Stimulated activated CD4-positive, alpha-beta T cell treated with anti-CD3 and anti-CD28 coated beads, Interleukin-4, amount 100 ng/mL, for 4 hours (primary cell): ENCODE data around the gene EXOC4.
"Not testable (repeated sequence)": the region's sequence is repeated elsewhere in the genome, so short reads cannot be mapped to it uniquely, and the experiment has no call there.

Source experiments
- DNase-seq, 2 experiments: peaks; one replicate each; pipeline ENCODE4 v3.0.0-alpha.2; 2020

The EXOC4 gene

DNA sequence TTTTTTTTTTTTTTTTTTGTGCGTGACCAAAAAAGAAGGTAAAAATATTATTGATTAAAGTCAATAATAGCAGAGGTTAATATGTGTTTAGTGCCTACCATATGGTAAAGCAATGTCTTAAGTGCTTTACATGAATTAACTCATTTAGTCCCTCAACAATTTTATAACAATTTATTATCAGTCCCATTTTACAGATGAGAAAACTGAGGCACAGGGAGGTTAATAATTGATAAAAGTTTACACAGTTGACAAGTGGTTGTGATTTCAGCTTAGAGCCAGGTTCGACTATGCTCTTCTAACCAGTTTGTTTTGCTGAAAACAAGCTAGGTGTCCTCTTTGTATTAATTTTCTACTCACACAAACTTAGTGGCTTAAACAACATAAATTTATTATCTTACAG, 67.0 kb downstream of the EXOC4 start:
- DNase-seq, result no peak

DNA sequence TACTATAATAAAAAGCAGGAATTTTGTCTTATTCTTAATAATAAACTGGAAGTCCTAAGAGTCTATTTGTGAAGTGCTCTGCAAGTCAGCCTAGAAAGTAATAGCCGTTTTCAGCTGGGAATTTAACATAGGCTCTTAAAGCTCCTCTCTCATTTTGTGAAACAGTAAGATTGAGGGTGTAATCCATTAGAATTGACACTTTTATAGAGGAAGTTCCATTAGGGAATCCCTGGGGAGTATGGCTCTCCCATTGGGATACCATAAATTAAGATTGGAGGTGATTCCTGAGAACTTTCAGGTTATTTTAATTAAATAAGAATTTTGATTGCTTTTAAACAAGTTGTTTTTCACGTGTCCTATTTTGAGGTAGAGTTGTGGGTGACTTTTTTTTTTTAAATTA, 68.0 kb downstream of the EXOC4 start:
- DNase-seq, result no peak

DNA sequence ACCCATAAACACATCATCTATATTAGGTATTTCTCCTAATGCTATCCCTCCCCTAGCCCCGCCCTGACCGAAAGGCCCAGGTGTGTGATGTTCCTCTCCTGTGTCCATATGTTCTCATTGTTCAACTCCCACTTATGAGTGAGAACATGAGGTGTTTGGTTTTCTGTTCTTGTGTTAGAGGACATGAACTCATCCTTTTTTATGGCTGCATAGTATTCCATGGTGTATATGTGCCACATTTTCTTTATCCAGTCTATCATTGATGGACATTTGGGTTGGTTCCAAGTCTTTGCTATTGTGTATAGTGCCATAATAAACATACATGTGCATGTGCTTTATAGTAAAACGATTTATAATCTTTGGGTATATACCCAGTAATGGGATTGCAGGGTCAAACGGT, 68.5 kb downstream of the EXOC4 start:
- not testable (repeated sequence) for DNase-seq

DNA sequence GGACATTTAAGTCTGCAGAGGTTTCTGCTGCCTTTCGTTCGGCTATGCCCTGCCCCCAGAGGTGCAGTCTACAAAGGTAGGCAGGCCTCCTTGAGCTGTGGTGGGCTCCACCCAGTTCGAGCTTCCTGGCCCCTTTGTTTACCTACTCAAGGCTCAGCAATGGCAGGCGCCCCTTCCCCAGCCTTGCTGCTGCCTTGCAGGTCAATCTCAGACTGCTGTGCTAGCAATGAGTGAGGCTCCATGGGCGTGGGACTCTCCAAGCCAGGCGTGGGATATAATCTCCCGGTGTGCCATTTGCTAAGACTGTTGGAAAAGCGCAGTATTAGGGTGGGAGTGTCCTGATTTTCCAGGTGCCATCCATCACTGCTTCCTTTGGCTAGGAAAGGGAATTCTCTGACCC, 73.9 kb downstream of the EXOC4 start:
- DNase-seq, result not testable (repeated sequence)

DNA sequence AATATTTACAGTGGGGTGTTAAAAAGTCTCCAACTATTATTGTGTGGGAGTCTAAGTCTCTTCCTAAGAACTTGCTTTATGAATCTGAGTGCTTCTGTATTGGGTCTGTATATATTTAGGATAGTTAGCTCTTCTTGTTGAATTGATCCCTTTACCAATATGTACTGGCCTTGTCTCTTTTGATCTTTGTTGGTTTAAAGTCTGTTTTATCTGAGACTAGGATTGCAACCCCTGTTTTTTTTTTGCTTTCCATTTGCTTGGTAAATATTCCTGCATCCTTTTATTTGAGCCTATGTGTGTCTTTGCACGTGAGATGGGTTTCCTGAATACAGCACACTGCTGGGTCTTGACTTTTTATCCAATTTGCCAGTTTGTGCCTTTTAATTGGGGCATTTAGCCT, 75.1 kb downstream of the EXOC4 start:
- DNase-seq, result not testable (repeated sequence)

DNA sequence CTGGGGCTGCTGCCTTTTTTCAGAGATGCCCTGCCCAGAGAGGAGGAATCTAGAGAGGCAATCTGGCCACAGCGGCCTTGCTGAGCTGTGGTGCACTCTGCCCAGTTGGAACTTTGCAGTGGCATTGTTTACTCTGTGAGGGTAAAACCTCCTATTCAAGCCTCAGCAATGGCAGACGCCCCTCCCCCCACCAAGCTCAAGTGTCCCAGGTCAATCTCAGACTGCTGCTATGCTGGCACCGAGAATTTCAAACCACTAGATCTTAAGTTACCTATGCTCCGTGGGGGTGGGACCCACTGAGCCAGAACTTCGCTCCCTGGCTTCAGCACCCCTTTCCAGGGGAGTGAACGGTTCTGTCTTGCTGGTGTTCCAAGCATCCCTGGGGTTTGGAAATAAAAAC, 77.2 kb downstream of the EXOC4 start:
- DNase-seq, result no peak

DNA sequence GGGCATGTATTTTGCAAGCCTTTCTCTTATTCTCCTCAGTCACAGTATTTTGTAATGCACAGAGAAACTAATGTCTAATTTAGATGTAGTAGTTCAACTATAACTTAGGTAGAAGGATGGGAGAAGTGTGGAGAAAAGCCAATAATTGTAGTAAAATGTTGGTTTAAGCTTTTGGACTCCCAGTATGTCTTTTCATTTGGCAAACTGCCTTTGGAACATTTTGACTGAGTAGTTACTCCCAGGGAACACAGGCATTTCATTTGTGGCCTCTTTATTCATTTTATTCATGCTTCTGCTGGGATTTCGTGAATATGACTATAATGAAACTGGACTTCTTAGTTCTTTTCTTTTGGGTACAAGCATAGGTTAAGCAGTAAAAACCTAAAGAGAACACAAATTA, 79.0 kb downstream of the EXOC4 start:
- no peak for DNase-seq

DNA sequence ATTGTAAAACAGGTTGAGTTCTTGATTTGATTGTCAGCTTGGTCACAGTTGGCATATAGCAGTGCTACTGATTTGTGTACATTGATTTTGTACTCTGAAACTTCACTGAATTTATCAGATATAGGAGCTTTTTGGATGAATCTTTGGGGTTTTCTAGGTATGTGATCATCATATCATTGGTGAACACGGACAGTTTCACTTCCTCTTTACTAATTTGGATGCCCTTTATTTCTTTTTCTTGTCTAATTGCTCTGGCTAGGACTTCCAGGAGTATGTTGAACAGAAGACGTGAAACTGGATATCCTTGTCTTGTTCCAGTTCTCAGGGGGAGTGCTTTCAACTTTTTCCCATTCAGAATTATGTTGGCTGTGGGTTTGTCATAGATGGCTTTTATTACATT, 86.9 kb downstream of the EXOC4 start:
- no peak for DNase-seq

DNA sequence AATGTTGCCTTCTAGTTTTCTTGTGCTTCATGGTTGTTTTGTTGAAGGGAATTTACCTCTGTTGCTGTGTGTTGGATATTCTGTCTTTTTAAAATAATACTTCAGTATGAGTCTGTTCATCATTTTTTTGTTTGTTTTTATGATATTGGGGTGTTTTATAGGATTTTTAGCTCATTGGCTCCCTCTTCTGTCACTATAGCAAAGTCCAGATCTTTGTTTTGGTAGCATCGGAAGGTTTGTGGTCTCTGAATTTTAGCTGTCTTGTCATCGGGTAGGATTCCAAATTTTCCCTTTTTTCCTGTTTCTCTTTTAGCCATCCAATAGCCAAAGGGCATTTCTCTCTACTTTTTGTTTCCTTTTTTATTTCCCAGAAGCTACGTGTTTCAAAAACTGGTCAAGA, 91.4 kb downstream of the EXOC4 start:
- DNase-seq, result no peak

DNA sequence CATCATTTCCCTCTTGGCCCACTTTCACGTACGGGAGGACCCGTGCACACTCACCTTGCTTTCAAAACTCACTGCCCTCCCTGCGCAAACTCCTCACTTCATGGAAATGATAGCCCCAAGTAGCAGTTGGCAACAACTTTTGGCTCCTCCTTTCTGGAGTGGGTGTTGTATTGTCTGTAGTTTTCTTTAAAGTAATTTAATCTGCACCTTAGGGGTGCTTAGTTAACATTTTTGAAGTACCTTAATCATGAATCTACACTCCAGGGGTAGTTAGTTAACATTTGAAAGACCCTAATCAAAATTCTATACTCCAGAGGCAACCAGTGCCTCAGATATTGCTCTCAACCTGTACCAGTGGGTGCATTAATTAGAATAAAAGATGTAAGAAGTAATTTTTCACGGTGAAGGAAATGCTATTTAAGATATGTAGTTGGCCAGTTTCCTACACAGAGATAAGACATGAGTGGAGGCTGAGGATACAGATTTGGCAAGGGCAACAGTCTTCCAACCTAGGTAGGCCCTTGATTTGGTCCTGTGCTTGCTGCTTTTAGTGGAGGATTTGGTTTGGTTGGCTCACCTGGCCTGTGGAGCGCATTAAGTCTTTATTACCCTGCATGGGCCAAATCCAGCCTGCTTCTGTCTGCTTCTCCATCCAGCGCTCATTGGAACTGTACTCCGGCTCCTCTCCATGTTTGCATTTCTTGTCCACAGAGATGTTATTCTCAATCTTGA, 93.0 kb downstream of the EXOC4 start:
- no peak for DNase-seq

DNA sequence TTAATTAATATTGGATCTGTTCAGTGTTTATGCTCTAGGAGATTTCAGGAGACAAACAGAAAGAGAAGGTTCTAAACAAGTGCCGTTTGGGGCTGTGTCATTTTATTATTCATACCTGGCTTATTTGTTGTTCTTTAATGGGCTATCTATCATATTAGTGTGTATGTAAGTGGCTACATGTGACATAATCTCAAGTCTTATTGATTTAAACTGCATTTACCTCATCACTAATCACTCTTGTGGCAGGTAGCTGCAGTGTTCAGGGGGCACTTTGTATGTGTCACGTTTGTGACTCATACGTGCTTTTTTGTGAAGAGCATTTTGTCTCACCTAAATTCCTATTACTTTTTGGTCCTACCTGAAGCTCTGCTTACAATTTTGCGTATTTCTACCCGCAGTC, 95.4 kb downstream of the EXOC4 start:
- no peak for DNase-seq

DNA sequence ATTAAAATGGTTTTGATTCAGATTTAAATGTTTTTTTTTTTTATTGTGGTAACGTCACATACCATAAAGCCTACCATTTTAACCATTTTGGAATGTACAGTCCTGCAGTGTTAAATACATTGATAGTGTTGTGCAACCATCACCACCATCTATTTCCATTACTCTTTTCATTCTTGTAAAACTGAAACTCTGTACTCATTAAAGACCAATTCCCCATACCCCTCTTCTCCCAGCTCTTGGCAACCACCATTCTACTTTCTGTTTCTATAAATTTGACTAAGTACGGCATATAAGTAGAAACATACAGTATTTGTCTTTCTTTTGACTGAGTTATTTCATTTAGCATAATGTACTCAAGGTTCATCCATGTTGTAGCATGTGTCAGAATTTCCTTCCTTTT, 96.2 kb downstream of the EXOC4 start:
- DNase-seq, result no peak

DNA sequence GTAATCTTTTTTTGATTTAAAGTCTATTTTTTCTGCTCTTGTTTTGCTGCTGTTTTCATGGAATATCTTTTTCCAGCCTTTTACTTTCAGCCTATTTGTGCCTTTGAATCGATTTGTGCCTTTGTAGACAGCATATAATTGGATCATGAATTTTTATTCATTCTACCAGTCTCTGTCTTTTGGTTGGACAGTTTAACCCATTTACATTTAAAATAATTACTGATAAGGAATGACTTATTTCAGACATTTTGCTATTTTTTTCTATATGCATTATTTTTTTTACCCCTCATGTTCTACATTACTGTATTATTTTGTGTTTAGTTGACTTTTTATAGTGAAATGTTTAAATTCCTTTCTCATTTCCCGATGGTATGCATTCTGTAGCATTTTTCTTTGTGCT, 99.6 kb downstream of the EXOC4 start:
- DNase-seq, result no peak

DNA sequence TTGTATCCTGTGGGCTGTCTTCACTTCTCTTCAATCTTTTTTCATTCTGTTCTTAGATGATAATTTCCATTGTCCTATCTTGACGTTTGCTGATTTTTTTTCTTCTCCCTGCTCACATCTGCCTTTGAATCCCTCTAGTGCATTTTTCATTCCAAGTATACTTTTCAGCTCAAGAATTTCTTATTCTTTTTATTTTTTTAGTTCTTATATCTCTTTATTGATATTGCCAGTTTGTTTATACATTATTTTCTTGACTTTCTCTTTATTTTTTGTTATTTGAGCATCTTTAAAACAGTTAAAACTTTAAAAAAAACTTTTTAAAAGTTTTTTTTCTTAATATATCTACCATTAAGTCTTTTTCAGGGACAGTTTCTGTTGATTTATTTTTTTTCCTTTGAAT, 100.9 kb downstream of the EXOC4 start:
- DNase-seq, result no peak

DNA sequence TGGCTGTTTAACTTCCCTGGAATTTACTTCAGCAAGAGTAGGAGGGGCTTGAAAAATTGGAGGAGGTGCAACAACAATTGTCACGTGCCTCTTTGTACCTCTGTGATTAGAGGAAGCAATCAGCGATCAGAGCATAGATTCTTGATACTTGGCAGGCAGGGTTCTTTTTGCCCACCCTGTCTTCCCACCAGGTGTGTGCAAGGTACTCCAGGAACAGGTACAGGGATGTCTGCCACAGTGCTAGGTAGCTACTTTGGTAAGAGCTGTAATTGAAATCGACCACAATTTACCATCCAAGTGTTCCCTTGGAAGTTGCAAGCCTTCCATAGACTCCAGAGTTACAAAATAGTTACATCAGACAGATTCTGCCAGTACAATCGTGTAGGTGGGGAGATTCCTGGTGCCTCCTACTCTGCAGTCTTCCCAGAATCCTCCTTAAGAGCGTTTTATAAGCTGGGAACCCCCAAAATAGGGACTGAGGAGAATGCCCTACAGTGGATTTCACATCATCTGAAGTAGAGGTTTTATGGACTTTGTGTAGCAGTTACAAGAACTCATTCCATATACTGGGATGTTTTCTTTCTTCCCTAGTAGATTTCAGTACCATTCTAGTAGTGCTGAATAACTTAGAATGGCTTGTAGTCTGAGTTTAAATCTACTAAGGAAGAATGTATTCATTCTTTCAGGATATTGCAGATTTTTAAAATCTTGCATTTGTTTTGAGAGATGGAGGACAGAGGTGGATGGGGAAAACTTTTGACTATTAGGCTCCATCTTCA, 101.9 kb downstream of the EXOC4 start:
- DNase-seq, result no peak

DNA sequence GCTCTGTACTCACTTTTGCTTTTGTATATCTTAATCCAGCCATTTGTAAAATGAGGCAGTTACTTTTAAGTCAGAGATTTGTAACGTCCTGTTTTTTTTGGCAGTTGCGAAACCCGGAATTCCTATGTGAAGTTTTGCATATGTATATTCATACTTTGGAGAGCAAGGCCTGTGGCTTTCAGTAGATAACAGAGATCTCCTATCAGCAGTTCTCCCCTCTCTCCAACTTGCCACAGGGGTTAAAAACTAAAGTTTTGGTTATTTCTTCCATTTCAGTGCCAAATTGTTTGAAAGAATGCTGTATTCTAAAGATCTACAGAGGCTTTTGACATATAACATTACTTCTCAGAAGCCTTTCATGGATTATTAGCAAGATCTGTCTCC, 102.4 kb downstream of the EXOC4 start:
- no peak for DNase-seq

DNA sequence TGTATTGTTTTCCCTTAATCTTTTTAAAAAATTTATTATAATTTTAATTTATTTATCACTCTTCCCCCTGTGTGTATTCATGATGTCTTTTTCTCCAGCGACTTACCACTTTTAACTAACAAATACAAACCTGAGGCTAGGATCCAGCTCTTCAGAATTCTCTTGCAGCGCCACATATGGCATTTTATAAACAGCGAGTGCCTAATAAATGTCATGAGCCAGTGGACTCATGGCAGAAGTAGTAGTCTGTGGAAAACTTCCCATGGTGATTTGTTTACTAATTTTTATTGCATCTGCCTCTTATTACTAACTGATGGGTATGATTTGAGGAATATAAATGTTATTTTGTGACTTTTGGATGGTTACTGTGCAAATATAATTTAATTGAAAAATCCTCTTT, 102.9 kb downstream of the EXOC4 start:
- DNase-seq, result no peak

DNA sequence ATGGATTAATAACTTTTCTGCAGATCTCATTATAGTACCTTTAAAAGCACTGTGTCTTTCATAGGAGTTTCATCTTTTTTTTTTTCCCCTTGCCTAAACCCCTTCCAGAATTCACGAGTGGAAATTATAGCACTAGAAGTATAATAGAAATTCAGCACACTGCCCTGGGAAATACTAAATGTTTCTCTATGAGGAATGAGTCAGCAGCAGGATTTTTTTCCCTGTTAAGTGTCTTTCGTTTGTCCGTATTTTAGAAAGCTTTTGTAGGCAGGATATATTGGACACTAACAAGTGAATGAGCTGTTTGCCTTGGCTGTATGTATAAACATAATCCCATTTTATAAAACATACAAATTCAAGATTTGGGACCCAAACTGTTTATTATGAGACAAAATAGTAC, 105.8 kb downstream of the EXOC4 start:
- no peak for DNase-seq

DNA sequence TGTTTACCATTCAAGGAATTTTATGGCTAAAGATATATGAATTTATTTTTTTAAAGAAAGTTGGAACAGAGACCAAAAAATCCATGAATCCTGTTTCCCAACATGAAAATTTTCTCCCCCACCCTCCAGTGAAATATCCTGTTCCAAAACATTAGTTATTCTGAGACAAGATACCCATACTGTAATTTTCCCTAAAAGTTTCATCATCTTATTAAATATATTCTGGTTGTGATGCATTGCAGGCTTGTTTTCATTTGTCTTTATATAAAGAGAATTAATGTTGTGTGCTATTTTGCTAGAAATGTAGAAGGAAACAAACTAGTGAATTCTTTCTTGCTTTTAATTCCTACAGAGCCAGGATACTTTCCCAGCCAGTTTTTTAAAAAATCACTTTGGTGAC, 106.6 kb downstream of the EXOC4 start:
- DNase-seq, result no peak

DNA sequence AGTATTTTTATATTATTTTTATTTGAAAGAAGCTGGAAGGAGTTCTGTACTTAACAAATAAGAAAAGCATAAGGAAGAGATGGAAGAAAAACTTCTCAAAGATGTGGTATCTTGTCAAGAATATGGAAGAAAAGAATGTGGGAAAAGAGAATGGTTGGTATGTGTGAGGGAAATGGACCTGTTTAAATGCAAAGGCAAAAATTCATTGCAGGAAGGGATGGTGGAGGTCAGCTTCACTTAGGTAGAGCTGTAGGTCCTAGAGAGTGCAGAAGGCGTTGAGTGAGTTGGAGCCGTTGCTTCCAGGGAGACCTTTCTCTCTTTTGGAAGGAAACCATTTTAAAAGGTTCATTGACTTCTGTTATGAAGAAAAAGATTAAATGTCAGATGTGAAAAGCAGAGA, 107.3 kb downstream of the EXOC4 start:
- no peak for DNase-seq

DNA sequence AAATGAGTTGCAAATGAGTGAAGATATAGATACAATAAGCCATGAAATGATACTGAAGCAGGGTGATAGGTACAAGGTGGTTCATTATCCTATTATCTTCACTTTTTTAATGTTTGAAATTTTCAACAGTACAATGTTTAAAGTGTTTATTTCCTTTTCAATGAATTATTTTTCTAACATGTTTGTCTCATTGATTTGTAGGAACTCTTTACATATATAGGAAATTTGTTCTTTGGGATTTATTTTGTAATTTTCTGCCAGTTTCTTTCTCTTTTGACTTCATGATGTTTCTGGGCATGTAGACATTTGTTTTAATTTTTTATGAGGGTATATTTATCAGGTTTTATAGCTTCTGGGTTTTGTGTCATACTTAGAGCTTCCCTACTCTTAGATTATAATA, 108.9 kb downstream of the EXOC4 start:
- no peak for DNase-seq

DNA sequence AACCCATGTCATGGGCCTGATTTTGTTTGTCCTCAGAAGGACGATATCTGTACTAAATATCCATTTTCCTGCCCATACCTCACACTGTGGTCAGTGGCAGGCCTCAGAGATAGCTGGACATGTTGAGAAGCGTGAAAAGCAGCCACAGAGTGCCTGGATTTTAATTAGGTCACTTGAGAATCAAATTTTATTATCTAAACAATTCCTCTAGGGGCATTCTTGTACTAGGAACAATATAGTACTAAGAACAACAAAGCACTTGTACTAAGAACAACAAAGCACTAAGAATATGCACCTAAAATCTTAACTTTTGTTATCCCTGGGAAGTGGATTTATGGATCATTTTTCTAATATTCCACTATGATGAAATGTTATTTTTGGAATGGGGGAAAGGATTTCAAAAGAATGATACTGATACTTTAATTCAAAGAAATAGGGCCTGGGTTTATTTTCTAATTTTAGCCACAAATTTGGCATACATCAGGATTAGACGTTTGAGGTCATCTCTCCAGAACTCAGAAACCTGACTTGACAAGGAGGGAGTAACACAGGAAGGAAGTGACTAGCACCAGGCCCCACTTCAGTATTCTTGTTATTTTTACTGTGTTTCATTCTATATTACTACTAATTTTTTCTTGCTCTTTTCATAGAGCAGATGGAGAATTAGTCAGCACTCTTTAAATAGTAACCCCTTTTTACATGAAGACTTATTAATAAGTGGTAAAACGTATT, 112.2 kb downstream of the EXOC4 start:
- DNase-seq, result no peak

DNA sequence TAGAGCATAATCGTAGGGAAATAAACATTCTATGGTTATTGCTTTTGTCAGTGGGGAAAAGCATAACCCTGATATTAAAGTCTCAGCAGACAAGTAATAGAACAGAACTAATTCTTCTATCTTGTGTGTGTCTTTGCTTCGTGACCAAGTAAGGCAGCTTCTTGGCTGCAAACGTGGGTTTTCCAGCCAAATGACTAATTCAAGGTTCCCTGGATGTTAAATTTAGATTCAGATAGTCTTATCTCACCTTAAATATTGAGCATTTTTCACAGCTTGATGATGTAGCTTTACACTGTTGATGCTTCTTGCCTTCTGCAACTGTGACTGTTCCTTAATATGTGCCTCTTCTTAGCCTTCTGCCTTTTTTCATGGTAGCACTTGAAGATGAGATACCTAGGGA, 113.0 kb downstream of the EXOC4 start:
- no peak for DNase-seq

DNA sequence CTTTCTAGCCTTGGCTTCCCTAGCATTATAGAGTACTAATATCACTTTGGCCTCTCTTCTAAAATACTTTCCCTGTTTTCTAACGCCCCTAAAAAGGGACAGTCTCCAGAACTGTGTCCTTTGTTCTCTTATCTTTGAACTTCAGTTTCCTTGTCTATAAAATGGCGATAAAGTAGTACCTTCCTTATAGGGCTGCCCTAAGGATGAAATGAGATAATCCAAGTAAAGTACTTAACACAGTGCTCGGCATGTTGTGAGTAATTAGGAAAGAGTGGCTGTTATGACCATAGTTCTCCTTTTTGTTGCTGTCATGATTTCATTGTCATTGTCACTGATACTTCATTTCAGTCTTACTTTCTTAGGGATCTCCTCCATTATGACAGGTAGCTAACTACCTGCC, 114.7 kb downstream of the EXOC4 start:
- no peak for DNase-seq
